GM12878 (cell line): Measurements from ENCODE around the gene PFKFB2. TPM values are rescaled to one million over a fixed set of nuclear protein-coding genes. Genes with fewer than 3 reads are reported as not detected.

Experiments
- ATAC-seq: fragments of 200-7000 bp; cut with Tn5 transposase; 3 replicates; pipeline ENCODE4 v1.9.1; 2020; ENCODE audit warnings: mild to moderate bottlenecking, moderate library complexity
- BruUV-seq: library from RNA; stranded (reverse); fragments of 400-500 nt; replicated peaks from 2 replicates; lab custom pipeline; 2021; lab: Mats Ljungman, UMichigan
- CTCF ChIA-PET: fragments of 300-600 bp; sonication (Branson Sonifier 250); formaldehyde crosslinking; extraction: SDS; loops from one replicate; lab custom pipeline; 2021; ENCODE audit warnings: inconsistent platforms; lab: Yijun Ruan, JAX
- POLR2A ChIA-PET: fragments of 350-600 bp; formaldehyde crosslinking; extraction: SDS; loops from one replicate; lab custom pipeline; 2021; ENCODE audit warnings: inconsistent platforms; lab: Charles Lee
- RAD21 ChIA-PET: fragments of 300-600 bp; sonication (Branson Sonifier 250); formaldehyde crosslinking; loops from one replicate; lab custom pipeline; 2023; ENCODE audit warnings: antibody characterized with exemption; ENCODE audit not compliant: unreplicated experiment; lab: Charles Lee
- SMC1A ChIA-PET: fragments of 300-600 bp; sonication (Branson Sonifier 250); formaldehyde crosslinking; loops from one replicate; lab custom pipeline; 2023; ENCODE audit not compliant: unreplicated experiment, uncharacterized antibody; lab: Charles Lee
- DNase-seq: peaks from one replicate; pipeline ENCODE4 v3.0.0-alpha.2; 2011; ENCODE audit warnings: low read depth, low spot score
- FAIRE-seq: peaks from 3 replicates; lab custom pipeline; 2011; peaks lifted over from hg19 to GRCh38; lab: Jason Lieb, UNC
- H2AFZ ChIP-seq: 2 replicates; pipeline ENCODE4 v1.6.0; 2011; ENCODE audit warnings: low read depth, low read length, control low read depth; ENCODE audit not compliant: control insufficient read depth
- H3K27ac ChIP-seq: 2 replicates; pipeline ENCODE4 v1.5.1; 2011; ENCODE audit warnings: control low read depth; ENCODE audit not compliant: control insufficient read depth, insufficient read depth
- H3K27me3 ChIP-seq, 2 experiments: replicated peaks in 1 of 2; 2 replicates each; pipeline versions ENCODE4 v1.6.0 to v1.6.1; 2011; ENCODE audit warnings: low read length in 1 of 2; ENCODE audit not compliant: control insufficient read depth in 2 of 2, insufficient read depth in 2 of 2
- H3K36me3 ChIP-seq, 2 experiments: 2 replicates each; pipeline ENCODE4 v1.5.1; 2011; ENCODE audit warnings: low read length in 1 of 2; ENCODE audit not compliant: control insufficient read depth in 2 of 2, insufficient read depth in 2 of 2
- H3K4me1 ChIP-seq: 2 replicates; pipeline ENCODE4 v1.6.1; 2011; ENCODE audit warnings: mild to moderate bottlenecking, low read length, moderate library complexity, mixed read lengths; ENCODE audit not compliant: control insufficient read depth, insufficient read depth
- H3K4me2 ChIP-seq: 2 replicates; pipeline ENCODE4 v1.6.0; 2011; ENCODE audit warnings: control low read depth; ENCODE audit not compliant: control insufficient read depth, insufficient read depth
- H3K4me3 ChIP-seq: fragments of 200-600 bp; sonication (generic); 2 replicates; pipeline ENCODE4 v1.5.1; 2016
- H3K79me2 ChIP-seq: 2 replicates; pipeline ENCODE4 v1.6.0; 2011; ENCODE audit warnings: low read length; ENCODE audit not compliant: control insufficient read depth, insufficient read depth
- H3K9ac ChIP-seq: 2 replicates; pipeline ENCODE4 v1.8.0; 2011; ENCODE audit warnings: low read length, control low read depth, mixed read lengths; ENCODE audit not compliant: control insufficient read depth, insufficient read depth
- H3K9me3 ChIP-seq: replicated peaks from 3 replicates; pipeline ENCODE4 v1.5.1; 2011; ENCODE audit warnings: mild to moderate bottlenecking, low read length; ENCODE audit not compliant: control insufficient read depth, insufficient read depth
- H4K20me1 ChIP-seq: 2 replicates; pipeline ENCODE4 v1.6.0; 2011; ENCODE audit not compliant: control insufficient read depth, insufficient read depth
- BCLAF1 ChIP-seq: fragments of 450-650 bp; IDR thresholded peaks from 2 replicates; pipeline ENCODE4 v1.6.1; 2017; ENCODE audit warnings: antibody characterized with exemption, mild to moderate bottlenecking, moderate library complexity
- CHD2 ChIP-seq: IDR thresholded peaks from 2 replicates; pipeline ENCODE4 v1.6.1; 2011; ENCODE audit warnings: low read depth, low read length, improper control_type of control experiment, borderline replicate concordance
- CREM ChIP-seq: IDR thresholded peaks from 2 replicates; pipeline ENCODE4 v1.6.1; 2014; ENCODE audit warnings: antibody characterized with exemption, low read depth
- MLLT1 ChIP-seq: fragments of 450-650 bp; IDR thresholded peaks from 2 replicates; pipeline ENCODE4 v1.6.1; 2016; ENCODE audit warnings: mild to moderate bottlenecking
- POLR2A ChIP-seq: IDR thresholded peaks from 2 replicates; pipeline ENCODE4 v1.6.1; 2011; ENCODE audit warnings: low read depth, mild to moderate bottlenecking, low read length
- PRDM15 ChIP-seq: fragments of 450-650 bp; formaldehyde crosslinking; IDR thresholded peaks from 2 replicates; pipeline ENCODE4 v1.4.0; 2020; ENCODE audit warnings: mild to moderate bottlenecking, moderate library complexity
- RELB ChIP-seq: fragments of 450-650 bp; IDR thresholded peaks from 2 replicates; pipeline ENCODE4 v1.6.1; 2017; ENCODE audit warnings: low read depth, mild to moderate bottlenecking, moderate library complexity
- SIN3A ChIP-seq: IDR thresholded peaks from 2 replicates; pipeline ENCODE4 v1.6.1; 2012; ENCODE audit warnings: low read depth, low read length, improper control_type of control experiment
- SIX5 ChIP-seq: IDR thresholded peaks from 2 replicates; pipeline ENCODE4 v1.6.1; 2011; ENCODE audit warnings: mild to moderate bottlenecking, low read depth, low read length, moderate library complexity; ENCODE audit not compliant: severe bottlenecking
- SUPT20H ChIP-seq: IDR thresholded peaks from 2 replicates; pipeline ENCODE4 v1.6.1; 2011; ENCODE audit warnings: low read depth, mild to moderate bottlenecking, low read length, moderate library complexity, borderline replicate concordance; ENCODE audit not compliant: control insufficient read depth
- WGBS: methylation state at CpG from one replicate; pipeline ENCODE4 v1.1.6; 2016; ENCODE audit warnings: low lambda C conversion rate; ENCODE audit not compliant: insufficient replicate concordance, insufficient coverage; ENCODE audit errors: missing lambda C conversion rate; 5-methylcytosine and 5-hydroxymethylcytosine counted together
- in situ Hi-C: fragments of 300-500 bp; cut with MboI; formaldehyde crosslinking; loops from 9 replicates; pipeline ENCODE4 v1.14.3; 2018; ENCODE audit warnings: mixed read lengths
- intact Hi-C: fragments of 100-400 bp; cut with micrococcal nuclease; formaldehyde crosslinking; loops from one replicate; pipeline ENCODE4 v1.14.2; 2022; ENCODE audit not compliant: unreplicated experiment
- polyA plus RNA-seq, 11 experiments: library from polyadenylated mRNA; depleted of rRNA in 4 of 11; unstranded in 6 of 11; stranded (reverse) in 5 of 11; fragments of >200 nt; fragmentation: Nextera tagmentation in 4 of 11; fragmentation: Illumina TruSeq in 1 of 11; extraction: Ambion mirVana in 4 of 11; extraction: Trizol in 1 of 11; gene quantifications; 1 replicate in 1 of 11; 2 replicates in 10 of 11; pipeline versions ENCODE4 v1.2.1 to v1.2.3, GENCODE V29; 2011 to 2016; ENCODE audit warnings: inconsistent platforms in 2 of 11, missing spikeins in 2 of 11, low read depth in 1 of 11
- total RNA-seq, 4 experiments: library from RNA; depleted of rRNA in 3 of 4; stranded (reverse); fragments of >200 nt in 3 of 4; fragmentation: Illumina TruSeq in 1 of 4; extraction: Trizol in 1 of 4; gene quantifications; 2 replicates each; pipeline versions ENCODE4 v1.2.1 to v1.2.3, GENCODE V29; 2013 to 2021

Gene PFKFB2
- total and polyA plus RNA-seq, 10 of the 15 experiments (the other 5 are each of a cell fraction or from before 2014, with no cell fraction given): 0.40 to 1.3 (median 1.0) TPM

- Histone ChIP-seq H2AFZ (no peak overlapping the region), H4K20me1 (no peaks in the 10 kb centered on the region), H3K4me2 (no peak overlapping the region), H3K9me3 (no peaks in the 10 kb centered on the region), H3K36me3 (no peaks in the 10 kb centered on the region), H3K4me1 (no peaks in the 10 kb centered on the region), H3K79me2 (no peaks in the 10 kb centered on the region), H3K4me3 (no peak overlapping the region), H3K9ac (no peak overlapping the region), H3K27ac (no peak overlapping the region), H3K27me3 (peaks cover 0 to 10% of the 10 kb centered on the region in 2 experiments)
- no peak for DNase-seq
- in situ Hi-C loops: no loop called here
- POLR2A ChIA-PET: interaction anchor here (1.2 kb wide), 1 partner anchor 12 kb away, joined by 3 read pairs; no protein-coding TSS in a partner anchor
- RAD21 ChIA-PET: no interaction called here
- 10% methylated on average over 2 of the region's 5 CpGs for WGBS
- no TSS peak for BruUV-seq
- no peak for FAIRE-seq
- SMC1A ChIA-PET: interaction anchor here (0.6 to 0.9 kb wide), 2 partner anchors 9 to 11 kb away, joined by 3 to 4 read pairs; no protein-coding TSS in a partner anchor
- no peak for ATAC-seq
- intact Hi-C loops: no loop called here
- CTCF ChIA-PET: interaction anchor here (5.3 kb wide), 1 partner anchor 19 kb away, joined by 19 read pairs; no protein-coding TSS in a partner anchor
- no peak for TF ChIP-seq POLR2A
- TF ChIP-seq BCLAF1: no peak
- no peak for TF ChIP-seq SIX5
- no peak for TF ChIP-seq CREM
- TF ChIP-seq PRDM15 (CRISPR knock-in tag): no peak
- no peak for TF ChIP-seq SUPT20H
- TF ChIP-seq MLLT1: no peak
- no peak for TF ChIP-seq RELB
- no peak for TF ChIP-seq SIN3A
- TF ChIP-seq CHD2: no peak
Observed at GRCh38 chr1:207025146-207025880, 27.8 kb upstream of the PFKFB2 start.
